Measurements from ENCODE around the gene CHMP6.

- TF ChIP-seq CTCF (conservative IDR thresholded peaks at IDR 0.05; ENCODE audit: low read length) (no peak), EZH2phosphoT487 (IDR thresholded peaks at IDR 0.05; ENCODE audit: borderline replicate concordance, low read depth, low read length) (no peak)
These were observed 32.2 kb upstream of the CHMP6 start for GRCh38 chr17:80959330-80960036.

All from OCI-LY7 (cell line).